MCF 10A (cell line): ENCODE data around the gene P4HB. TPM values are rescaled to one million over a fixed set of nuclear protein-coding genes. Genes with fewer than 3 reads are reported as not detected.

Experiments
- BruUV-seq: library from RNA; stranded (reverse); fragments of 400-500 nt; replicated peaks from 2 replicates; lab custom pipeline; 2021; lab: Mats Ljungman, UMichigan
- CTCF ChIA-PET: fragments of 300-600 bp; sonication (Branson Sonifier 250); formaldehyde crosslinking; extraction: SDS; loops from one replicate; lab custom pipeline; 2021; ENCODE audit warnings: antibody characterized with exemption, inconsistent platforms; lab: Yijun Ruan, JAX
- POLR2A ChIA-PET: fragments of 300-600, 350-650 bp; sonication (Branson Sonifier 250); formaldehyde crosslinking; extraction: SDS; loops from one replicate; lab custom pipeline; 2020; ENCODE audit warnings: antibody characterized with exemption, inconsistent platforms; lab: Yijun Ruan, JAX
- DNase-seq: peaks from one replicate; pipeline ENCODE4 v3.0.0-alpha.2; 2018; ENCODE audit not compliant: unreplicated experiment
- H3K27ac Mint-ChIP-seq: one replicate; pipeline ENCODE4 v1.8.0; 2022; ENCODE audit warnings: mild to moderate bottlenecking, low read depth, mixed read lengths; ENCODE audit not compliant: unreplicated experiment
- H3K27me3 Mint-ChIP-seq: one replicate; pipeline ENCODE4 v1.8.0; 2022; ENCODE audit warnings: mixed read lengths; ENCODE audit not compliant: insufficient read depth, unreplicated experiment
- H3K36me3 Mint-ChIP-seq: one replicate; pipeline ENCODE4 v1.8.0; 2022; ENCODE audit warnings: mild to moderate bottlenecking, moderate library complexity, mixed read lengths; ENCODE audit not compliant: insufficient read depth, unreplicated experiment
- H3K4me1 Mint-ChIP-seq: one replicate; pipeline ENCODE4 v1.8.0; 2022; ENCODE audit warnings: mixed read lengths; ENCODE audit not compliant: insufficient read depth, unreplicated experiment
- H3K4me3 Mint-ChIP-seq: one replicate; pipeline ENCODE4 v1.8.0; 2022; ENCODE audit warnings: mild to moderate bottlenecking, moderate library complexity, mixed read lengths; ENCODE audit not compliant: unreplicated experiment
- H3K9me3 Mint-ChIP-seq: one replicate; pipeline ENCODE4 v1.8.0; 2022; ENCODE audit warnings: mixed read lengths; ENCODE audit not compliant: unreplicated experiment
- CTCF ChIP-seq: fragments of 200-600 bp; IDR thresholded peaks from one replicate; pipeline ENCODE4 v1.8.0; 2022; ENCODE audit warnings: antibody characterized with exemption, mild to moderate bottlenecking; ENCODE audit not compliant: unreplicated experiment
- intact Hi-C: fragments of 100-400 bp; cut with micrococcal nuclease; formaldehyde crosslinking; loops from 2 replicates; pipeline ENCODE4 v1.14.1; 2022
- total RNA-seq: library from RNA; stranded (reverse); gene quantifications from 2 replicates; pipeline ENCODE4 v1.2.3, GENCODE V29; 2022

P4HB gene
- total RNA-seq, 1 experiment from 2014 or later, result 894 TPM

GRCh38 chr17:81806461-81807209, 53.7 kb downstream of the P4HB start:
- DNase-seq, result no peak
- Mint-ChIP-seq H3K36me3 (no peaks in the 10 kb centered on the region), H3K4me1 (peaks cover 9% of the 10 kb centered on the region), H3K27me3 (peaks cover 80% of the 10 kb centered on the region), H3K9me3 (no peaks in the 10 kb centered on the region), H3K27ac (no peak overlapping the region), H3K4me3 (no peak overlapping the region)
- no TSS peak for BruUV-seq
- CTCF ChIA-PET, result interaction anchor here (0.5 to 0.7 kb wide), 3 partner anchors 72 to 409 kb away, joined by 3 read pairs; no protein-coding TSS in a partner anchor
- intact Hi-C loops, result no loop called here
- TF ChIP-seq CTCF, result no peak
- POLR2A ChIA-PET, result no interaction called here

GRCh38 chr17:81805707-81806460, 54.5 kb downstream of the P4HB start:
- DNase-seq, result no peak
- H3K9me3 Mint-ChIP-seq, result no peaks in the 10 kb centered on the region
- peaks cover 9% of the 10 kb centered on the region for H3K4me1 Mint-ChIP-seq
- intact Hi-C loops, result no loop called here
- H3K36me3 Mint-ChIP-seq, result no peaks in the 10 kb centered on the region
- no TSS peak for BruUV-seq
- H3K4me3 Mint-ChIP-seq, result no peak overlapping the region
- ChIA-PET POLR2A (interaction anchor here (0.6 kb wide), 1 partner anchor 445 kb away, joined by 3 read pairs; no protein-coding TSS in a partner anchor), CTCF (interaction anchor here (0.5 to 0.7 kb wide), 2 partner anchors 216 to 410 kb away, joined by 3 read pairs; no protein-coding TSS in a partner anchor)
- H3K27ac Mint-ChIP-seq, result no peak overlapping the region
- peaks cover 88% of the 10 kb centered on the region for H3K27me3 Mint-ChIP-seq
- TF ChIP-seq CTCF, result no peak

- Mint-ChIP-seq H3K4me1 (peaks cover 9% of the 10 kb centered on the region), H3K36me3 (no peaks in the 10 kb centered on the region), H3K9me3 (no peaks in the 10 kb centered on the region), H3K4me3 (no peak overlapping the region), H3K27me3 (peaks cover 88% of the 10 kb centered on the region), H3K27ac (no peak overlapping the region)
- ChIA-PET POLR2A (no interaction called here), CTCF (no interaction called here)
- no peak for TF ChIP-seq CTCF
- no peak for DNase-seq
- no TSS peak for BruUV-seq
- intact Hi-C loops, result no loop called here
These were observed 55.6 kb downstream of the P4HB start for GRCh38 chr17:81804559-81805399.
